Hepatocyte (in vitro differentiated cells): ENCODE measurements around the gene PRPF8. TPM values are rescaled to one million over a fixed set of nuclear protein-coding genes. Genes with fewer than 3 reads are reported as not detected.

Experiments
- DNase-seq: peaks from one replicate; pipeline ENCODE4 v3.0.0-alpha.2; 2016; ENCODE audit warnings: low spot score
- H2AFZ ChIP-seq: fragments of 200-600 bp; sonication (generic); 2 replicates; pipeline ENCODE4 v1.6.0; 2016; ENCODE audit warnings: antibody characterized with exemption, mild to moderate bottlenecking
- H3K27ac ChIP-seq: fragments of 200-600 bp; sonication (generic); 2 replicates; pipeline ENCODE4 v1.5.1; 2016; ENCODE audit warnings: mild to moderate bottlenecking
- H3K27me3 ChIP-seq: fragments of 200-600 bp; sonication (generic); 2 replicates; pipeline ENCODE4 v1.6.1; 2016
- H3K36me3 ChIP-seq: fragments of 200-600 bp; sonication (generic); replicated peaks from 2 replicates; pipeline ENCODE4 v1.5.1; 2016; ENCODE audit warnings: low read depth; ENCODE audit not compliant: insufficient read depth
- H3K4me1 ChIP-seq: fragments of 200-600 bp; sonication (generic); 2 replicates; pipeline ENCODE4 v1.5.1; 2016; ENCODE audit warnings: mild to moderate bottlenecking, moderate library complexity; ENCODE audit not compliant: insufficient read depth
- H3K4me2 ChIP-seq: fragments of 200-600 bp; sonication (generic); 2 replicates; pipeline ENCODE4 v1.6.0; 2016
- H3K4me3 ChIP-seq: fragments of 200-600 bp; sonication (generic); 2 replicates; pipeline ENCODE4 v1.5.1; 2016; ENCODE audit warnings: mild to moderate bottlenecking
- H3K79me2 ChIP-seq: fragments of 200-600 bp; sonication (generic); 2 replicates; pipeline ENCODE4 v1.6.0; 2017; ENCODE audit warnings: mild to moderate bottlenecking
- H3K9me2 ChIP-seq: fragments of 200-600 bp; sonication (generic); replicated peaks from 2 replicates; pipeline ENCODE4 v1.6.0; 2017; ENCODE audit warnings: mild to moderate bottlenecking; ENCODE audit not compliant: insufficient read depth
- H3K9me3 ChIP-seq: fragments of 200-600 bp; sonication (generic); 2 replicates; pipeline ENCODE4 v1.5.1; 2016; ENCODE audit warnings: low read depth, mild to moderate bottlenecking
- H4K20me1 ChIP-seq: fragments of 200-600 bp; sonication (generic); 2 replicates; pipeline ENCODE4 v1.6.0; 2016; ENCODE audit warnings: mild to moderate bottlenecking; ENCODE audit not compliant: insufficient read depth, poor library complexity, severe bottlenecking
- CTCF ChIP-seq: fragments of 200-600 bp; sonication (generic); IDR thresholded peaks from 2 replicates; pipeline ENCODE4 v1.5.1; 2016; ENCODE audit warnings: antibody characterized with exemption, mild to moderate bottlenecking; ENCODE audit not compliant: poor library complexity
- EZH2 ChIP-seq: fragments of 200-600 bp; sonication (generic); IDR thresholded peaks from 2 replicates; pipeline ENCODE4 v1.6.1; 2016; ENCODE audit warnings: antibody characterized with exemption, mild to moderate bottlenecking, borderline replicate concordance
- EZH2phosphoT487 ChIP-seq: fragments of 200-600 bp; sonication (generic); IDR thresholded peaks from one replicate; pipeline ENCODE4 v1.6.1; 2018; ENCODE audit warnings: antibody characterized with exemption, mild to moderate bottlenecking, low read depth, moderate library complexity; ENCODE audit not compliant: unreplicated experiment, severe bottlenecking
- WGBS: methylation state at CpG from one replicate; pipeline ENCODE4 v1.1.6; 2016; ENCODE audit warnings: low lambda C conversion rate; ENCODE audit errors: missing lambda C conversion rate; 5-methylcytosine and 5-hydroxymethylcytosine counted together
- polyA plus RNA-seq: library from polyadenylated mRNA; unstranded; fragments of >200 nt; fragmentation: Nextera tagmentation; extraction: Ambion mirVana; gene quantifications from 2 replicates; pipeline ENCODE4 v1.2.1, GENCODE V29; 2016
- total RNA-seq: library from RNA; depleted of rRNA; stranded (reverse); fragments of >200 nt; gene quantifications from 2 replicates; pipeline ENCODE4 v1.2.3, GENCODE V29; 2014

PRPF8 gene
- total and polyA plus RNA-seq, 2 experiments from 2014 or later, result 107 to 119 TPM

- Histone ChIP-seq H2AFZ (no peak overlapping the region), H3K27me3 (no peaks in the 10 kb centered on the region), H3K4me3 (no peak overlapping the region), H3K9me3 (no peaks in the 10 kb centered on the region), H3K79me2 (peaks cover 3% of the 10 kb centered on the region), H4K20me1 (no peaks in the 10 kb centered on the region), H3K36me3 (no peaks in the 10 kb centered on the region), H3K27ac (no peak overlapping the region), H3K9me2 (no peaks in the 10 kb centered on the region), H3K4me1 (peaks cover 23% of the 10 kb centered on the region), H3K4me2 (no peak overlapping the region)
- no peak for TF ChIP-seq CTCF
- no peak for DNase-seq
- 96% methylated on average over 18 of the region's 22 CpGs for WGBS
Observed at GRCh38 chr17:1732241-1732832, 47.7 kb upstream of the PRPF8 start.

GRCh38 chr17:1731194-1731506, 46.5 kb upstream of the PRPF8 start:
- H3K27ac ChIP-seq, result peak overlapping the region; percentile 83
- no peak overlapping the region for H3K4me2 ChIP-seq
- no peaks in the 10 kb centered on the region for H3K36me3 ChIP-seq
- TF ChIP-seq CTCF (no peak), EZH2phosphoT487 (no peak), EZH2 (no peak)
- H3K27me3 ChIP-seq, result no peaks in the 10 kb centered on the region
- H3K9me3 ChIP-seq, result no peaks in the 10 kb centered on the region
- DNase-seq, result no peak
- H2AFZ ChIP-seq, result no peak overlapping the region
- peaks cover 10% of the 10 kb centered on the region for H3K79me2 ChIP-seq
- 89% methylated on average over 10 of the region's 10 CpGs for WGBS
- peaks cover 12% of the 10 kb centered on the region for H3K4me1 ChIP-seq
- no peaks in the 10 kb centered on the region for H3K9me2 ChIP-seq
- no peak overlapping the region for H3K4me3 ChIP-seq
- no peaks in the 10 kb centered on the region for H4K20me1 ChIP-seq

- Histone ChIP-seq H3K79me2 (peaks cover 15% of the 10 kb centered on the region), H3K4me2 (peak overlapping the region; percentile 54), H4K20me1 (no peaks in the 10 kb centered on the region), H3K27me3 (no peaks in the 10 kb centered on the region), H3K4me1 (peaks cover 9% of the 10 kb centered on the region), H3K27ac (peak overlapping the region; percentile 83), H3K9me2 (no peaks in the 10 kb centered on the region), H2AFZ (no peak overlapping the region), H3K4me3 (no peak overlapping the region), H3K9me3 (no peaks in the 10 kb centered on the region), H3K36me3 (no peaks in the 10 kb centered on the region)
- 85% methylated on average over 38 of the region's 40 CpGs for WGBS
- TF ChIP-seq EZH2, result no peak
- TF ChIP-seq CTCF, result no peak
- no peak for TF ChIP-seq EZH2phosphoT487
- peak; percentile 69 for DNase-seq
Observed at GRCh38 chr17:1730326-1731193, 45.9 kb upstream of the PRPF8 start.
